ENCODE results near the gene CACNA1S.

CACNA1S gene

DNA sequence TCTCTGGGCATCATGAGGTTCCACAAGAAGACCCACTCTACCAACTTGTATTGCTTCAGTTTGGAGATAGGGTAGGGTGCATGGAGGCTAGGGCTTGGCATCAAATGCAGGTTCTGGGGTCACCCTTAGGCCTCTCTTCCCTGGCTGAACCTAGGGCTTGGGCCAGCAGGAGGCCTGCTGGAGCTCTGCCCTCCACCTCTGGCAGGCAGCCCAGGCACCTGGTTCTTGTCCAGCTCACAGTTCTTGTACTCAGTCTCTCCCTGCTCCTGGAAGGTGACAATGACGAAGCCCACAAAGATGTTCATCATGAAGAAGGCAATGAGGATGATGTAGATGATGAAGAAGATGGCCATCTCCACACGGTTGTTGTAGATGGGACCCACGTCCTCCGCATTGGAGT, 51.2 kb downstream of the CACNA1S start:
- DNase-seq, result no peak

DNA sequence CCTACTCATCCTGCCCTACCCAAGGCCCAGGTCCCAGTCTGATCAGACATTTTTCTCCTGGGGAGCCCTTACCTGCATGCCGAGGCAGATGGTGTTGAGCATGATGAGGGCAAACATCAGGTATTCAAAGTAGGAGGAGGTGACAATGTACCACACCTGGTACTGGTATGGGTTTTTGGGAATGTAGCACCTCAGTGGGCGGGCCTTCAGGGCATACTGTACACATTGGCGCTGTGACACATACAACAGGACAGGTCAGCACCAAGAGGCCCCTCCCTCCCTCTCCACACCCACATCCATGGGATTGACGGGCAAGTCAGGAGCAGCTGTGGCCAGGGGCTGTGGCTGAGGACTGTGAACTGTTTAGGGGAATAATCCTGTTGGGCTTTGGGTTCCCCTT, 51.6 kb downstream of the CACNA1S start:
- DNase-seq, result no peak

DNA sequence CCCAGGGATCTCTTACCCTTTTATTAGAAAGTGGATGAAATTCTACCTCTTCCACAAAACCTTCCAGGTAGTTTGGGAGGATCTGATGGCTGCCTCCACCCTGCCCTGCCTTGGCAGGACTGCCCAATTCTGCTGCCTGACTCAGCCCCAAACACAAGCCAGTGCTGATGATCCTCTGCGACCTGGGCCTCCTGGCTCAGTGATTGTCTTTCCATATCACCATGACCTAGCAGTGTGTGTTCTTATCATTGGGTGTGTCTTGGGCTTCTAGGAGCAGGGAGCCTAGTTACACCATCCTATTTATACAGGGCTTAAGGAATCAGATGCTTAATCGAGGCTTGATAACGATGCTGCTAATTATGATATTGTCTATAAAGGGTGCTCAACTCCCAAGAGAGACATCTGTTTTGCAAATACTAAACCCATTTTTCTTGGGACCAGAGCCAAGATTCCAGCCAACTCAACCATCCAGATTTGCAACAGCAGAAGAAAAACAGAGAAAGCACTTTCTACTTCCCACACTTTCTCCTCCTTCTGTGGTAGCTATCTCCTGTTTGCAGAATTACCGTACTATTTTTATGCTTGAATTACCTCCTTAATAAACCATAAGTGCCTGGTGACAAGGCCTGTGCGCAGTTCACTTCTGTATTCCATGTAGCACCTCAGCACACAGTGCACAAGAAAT, 52.2 kb downstream of the CACNA1S start:
- no peak for DNase-seq

DNA sequence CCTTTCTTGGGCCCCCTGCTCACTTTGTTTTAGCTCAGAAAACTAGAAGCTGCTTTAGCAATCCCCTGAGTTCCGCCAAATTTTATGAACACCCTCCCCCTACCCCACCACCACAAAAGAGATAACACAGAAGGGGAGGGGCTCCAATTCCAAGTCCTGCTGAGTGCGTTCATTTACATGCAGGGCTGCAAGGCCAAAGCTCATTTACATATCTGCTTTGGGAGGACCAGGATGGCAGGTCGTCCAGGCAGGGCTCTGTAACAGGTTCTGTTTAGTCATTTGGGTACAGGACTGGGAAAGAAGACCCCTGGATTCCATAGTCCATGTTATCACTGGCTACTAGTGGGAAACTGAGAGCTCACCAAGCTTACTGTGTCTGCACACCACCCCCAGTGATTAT, 52.8 kb downstream of the CACNA1S start:
- DNase-seq, result no peak

DNA sequence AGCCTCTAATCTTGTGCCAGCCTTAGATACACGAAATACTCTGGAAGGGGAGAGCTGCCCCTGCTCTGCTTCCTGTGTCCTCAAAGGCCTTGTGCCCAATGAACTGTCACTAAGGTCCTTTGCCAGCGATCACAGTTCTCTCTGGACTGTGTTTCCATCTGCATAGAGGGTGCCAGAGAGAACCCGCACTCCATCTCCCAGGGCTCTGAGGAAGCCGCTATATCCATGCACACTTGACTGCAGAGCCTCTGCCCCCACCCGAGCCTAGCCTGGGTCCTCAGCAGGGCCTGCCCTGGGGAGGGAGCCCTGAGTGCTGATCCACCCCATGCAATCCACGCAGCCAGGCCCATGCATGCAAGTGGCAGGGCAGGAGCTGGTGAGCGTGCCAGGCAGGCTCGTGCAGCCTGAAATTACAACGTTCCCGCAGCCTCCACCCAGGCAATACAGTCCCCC, 58.1 kb downstream of the CACNA1S start:
- DNase-seq, result no peak

DNA sequence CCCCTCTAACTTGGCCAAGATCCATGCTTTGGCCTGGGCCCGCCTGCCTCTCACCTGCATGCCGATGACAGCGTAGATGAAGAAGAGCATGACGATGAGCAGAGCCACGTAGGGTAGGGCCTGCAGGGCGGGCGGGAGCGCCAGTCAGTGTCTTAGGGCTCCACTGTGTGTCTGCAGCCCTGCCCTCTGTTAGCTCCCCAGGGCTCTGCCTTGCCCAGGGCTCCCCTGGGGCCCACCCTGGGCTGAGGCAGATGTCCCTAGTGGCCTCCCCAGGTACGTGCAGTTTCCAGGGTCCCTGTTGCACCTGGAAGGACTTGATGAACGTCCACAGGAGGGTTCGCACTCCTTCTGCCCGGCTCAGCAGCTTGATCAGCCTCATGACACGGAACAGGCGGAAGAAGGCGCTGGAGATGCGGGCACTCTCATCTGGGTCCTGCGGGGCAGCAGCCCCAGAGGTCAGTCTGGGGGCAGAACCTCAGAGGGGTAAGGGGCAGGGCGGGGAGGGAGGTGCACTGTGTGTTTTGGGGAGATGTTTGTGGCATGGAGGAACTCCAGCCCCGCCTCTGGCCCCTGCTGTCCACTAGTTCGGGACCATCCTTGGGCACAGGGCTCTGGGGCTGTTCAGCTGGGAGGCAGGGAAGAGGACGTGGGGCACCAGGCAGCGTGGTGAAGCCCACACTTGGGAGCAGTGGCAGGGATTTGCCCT, 58.9 kb downstream of the CACNA1S start:
- no peak for DNase-seq

DNA sequence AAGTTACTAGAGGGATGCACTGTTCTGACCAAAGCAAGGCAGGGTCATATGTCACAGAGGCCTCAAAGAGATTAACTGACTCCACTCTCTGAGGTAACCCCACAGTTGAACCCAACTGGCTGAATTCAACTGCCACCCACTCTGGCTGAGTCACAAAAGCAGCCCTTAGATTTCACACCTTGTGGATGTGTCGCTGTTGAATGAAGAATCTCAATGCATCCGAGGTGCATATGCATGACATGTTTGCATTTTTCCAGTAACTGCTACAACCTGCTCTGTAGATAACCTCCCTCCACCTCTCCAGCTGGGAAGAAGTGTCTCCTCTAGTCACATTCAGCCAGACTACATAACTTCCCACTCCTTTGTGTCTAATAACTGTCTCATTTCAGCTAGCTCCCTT, 60.8 kb downstream of the CACNA1S start:
- no peak for DNase-seq

DNA sequence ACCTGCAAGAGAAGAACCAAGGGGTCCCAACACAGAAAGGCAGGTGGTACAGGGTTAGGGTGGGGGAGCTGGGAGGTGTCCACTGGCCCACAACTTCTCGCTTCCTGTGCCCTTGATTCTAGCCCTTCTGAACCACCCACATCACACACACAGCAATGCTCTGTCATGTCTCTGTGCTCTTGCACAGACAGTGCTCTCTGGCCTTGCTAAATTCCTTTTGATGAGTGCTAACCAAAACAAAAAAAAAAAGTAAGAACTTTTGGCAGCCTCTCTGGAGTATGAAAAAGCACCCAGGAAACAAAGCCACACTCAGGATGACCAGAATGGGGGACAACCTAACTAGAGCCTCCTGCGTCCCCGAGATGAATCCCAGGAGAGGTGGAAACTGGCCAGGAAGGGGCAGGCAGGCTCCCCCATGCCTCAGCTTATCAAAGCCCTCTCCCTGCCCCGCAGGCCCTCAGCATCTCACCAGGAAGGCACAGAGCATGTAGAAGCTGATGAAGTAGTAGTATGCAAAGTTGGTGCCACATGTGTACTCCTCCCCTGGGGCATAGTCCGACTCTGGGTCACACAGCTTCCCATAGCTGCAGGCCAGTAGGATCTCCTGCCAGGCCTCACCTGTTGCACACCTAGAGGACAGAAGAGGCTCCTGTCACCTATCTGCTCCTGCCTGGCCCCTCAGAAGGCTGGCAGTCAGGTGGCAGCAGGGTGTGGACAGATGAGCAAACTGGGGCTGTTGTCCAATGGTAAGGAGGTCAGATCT, 61.5 kb downstream of the CACNA1S start:
- DNase-seq, result no peak

DNA sequence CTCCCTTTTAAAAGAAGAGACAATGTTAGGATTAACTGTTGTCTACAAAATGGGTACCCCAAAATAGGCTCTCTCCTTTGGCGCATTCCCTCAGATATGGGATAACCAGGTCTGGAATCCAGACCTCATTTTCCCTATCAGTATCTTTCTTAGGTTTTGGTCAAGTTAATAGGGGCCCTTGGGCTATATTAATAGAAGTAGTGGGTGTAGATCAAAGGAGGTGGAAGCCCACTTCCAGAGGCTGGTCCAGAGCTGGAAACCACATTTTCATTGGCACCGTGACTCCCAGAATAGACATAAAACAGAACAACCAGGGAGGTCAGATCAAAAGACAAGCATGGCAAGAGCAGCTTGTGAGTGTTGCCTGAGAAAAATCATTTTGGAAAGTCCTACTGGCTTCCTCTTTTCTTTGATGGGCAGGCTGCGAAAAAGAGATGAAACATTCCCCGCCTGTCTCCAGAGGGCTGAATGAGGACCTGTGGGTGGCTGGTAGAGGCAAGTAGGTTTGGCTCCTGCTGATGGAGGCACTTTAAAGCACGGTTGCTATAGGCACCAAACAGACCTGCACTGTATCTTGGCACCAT, 62.9 kb downstream of the CACNA1S start:
- DNase-seq, result no peak

DNA sequence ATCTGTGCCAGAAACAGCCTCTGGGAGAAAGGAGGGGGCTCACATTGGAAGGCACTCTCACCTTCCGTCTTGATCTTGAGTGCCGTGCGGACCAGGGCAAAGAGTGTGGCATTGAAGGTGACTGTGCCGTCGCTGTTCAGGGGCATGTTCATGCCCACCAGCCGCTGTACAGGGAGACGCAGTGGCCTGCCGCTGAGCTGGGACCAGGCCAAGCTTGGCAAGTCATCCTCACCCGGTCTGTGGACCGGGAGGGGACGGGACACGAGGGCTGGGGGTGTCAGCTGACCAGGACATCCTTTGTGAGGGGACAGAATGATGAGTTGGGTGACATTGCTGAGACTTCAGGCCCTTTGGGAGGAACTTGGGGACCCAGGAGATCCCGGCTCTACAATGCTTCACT, 63.7 kb downstream of the CACNA1S start:
- no peak for DNase-seq

DNA sequence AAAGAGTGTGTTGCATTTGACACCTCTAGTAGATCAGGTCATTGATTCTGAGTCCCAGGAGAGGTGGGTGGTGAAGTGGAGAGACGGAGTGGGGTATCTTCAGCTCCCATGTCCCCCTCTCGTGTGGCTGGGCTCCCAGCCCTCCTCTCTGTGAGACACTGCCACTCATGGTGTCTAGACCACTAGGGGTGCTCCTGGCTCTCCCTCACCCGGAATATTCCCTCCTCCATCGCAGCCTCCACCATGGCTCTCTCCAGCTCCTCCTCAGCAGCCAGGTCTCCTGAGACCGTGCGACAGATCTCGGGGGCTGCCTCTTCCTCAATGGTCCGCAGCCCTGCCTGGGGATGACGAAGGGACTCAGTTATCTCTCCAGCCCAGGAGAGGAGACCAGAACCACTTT, 68.1 kb downstream of the CACNA1S start:
- DNase-seq, result no peak

DNA sequence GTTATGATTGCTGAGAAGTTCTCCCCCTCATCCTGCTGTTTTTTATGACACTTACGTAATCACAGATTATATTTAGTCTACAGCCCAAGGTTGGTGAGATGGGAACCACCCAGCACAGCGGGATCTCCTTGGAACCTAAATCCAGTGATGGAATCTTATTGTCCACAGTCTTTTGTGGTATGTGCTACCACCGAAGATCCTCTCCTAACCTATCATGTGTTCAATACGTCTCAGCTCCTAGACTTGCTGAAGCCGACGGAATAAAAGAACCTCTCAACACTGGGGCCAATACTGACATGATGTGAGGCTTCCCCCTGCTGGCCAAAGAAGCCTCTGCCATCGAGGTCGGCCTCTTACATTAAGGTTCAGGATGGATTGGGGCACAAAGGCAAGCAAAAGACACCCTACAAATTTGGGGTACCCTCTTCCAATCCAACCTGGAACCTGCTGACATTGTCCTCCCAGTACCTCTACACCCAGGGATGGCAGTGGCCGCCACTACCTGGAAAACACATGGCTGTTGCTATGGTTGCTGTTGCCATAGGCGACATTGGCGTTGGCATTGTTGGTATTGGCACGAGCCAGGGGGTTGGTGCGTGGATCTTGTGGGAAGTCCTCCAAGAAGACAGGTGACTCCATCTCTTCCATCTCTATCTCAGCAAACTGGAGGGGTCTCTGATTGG, 69.3 kb downstream of the CACNA1S start:
- peak; percentile 71 to 76 for DNase-seq

DNA sequence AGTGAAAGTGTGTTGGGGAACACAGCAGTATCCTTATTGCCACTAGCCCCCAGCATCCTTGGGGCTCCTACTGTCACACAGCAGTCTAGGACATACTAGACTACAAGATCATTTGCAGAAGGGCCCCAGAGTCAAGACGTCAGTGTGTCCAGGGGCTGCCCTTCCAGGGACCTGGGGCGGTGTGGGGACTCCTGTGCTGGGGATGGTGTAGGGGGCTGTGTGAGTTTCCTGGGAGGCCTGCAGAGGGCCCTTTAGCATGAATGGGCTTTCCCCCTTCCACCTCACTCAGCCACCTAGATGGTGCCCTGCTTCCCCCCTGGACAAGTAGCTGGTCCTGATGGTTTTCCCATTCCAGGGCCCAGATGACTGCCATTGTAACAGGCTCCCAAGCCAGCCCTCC, 71.2 kb downstream of the CACNA1S start:
- DNase-seq, result no peak

DNA sequence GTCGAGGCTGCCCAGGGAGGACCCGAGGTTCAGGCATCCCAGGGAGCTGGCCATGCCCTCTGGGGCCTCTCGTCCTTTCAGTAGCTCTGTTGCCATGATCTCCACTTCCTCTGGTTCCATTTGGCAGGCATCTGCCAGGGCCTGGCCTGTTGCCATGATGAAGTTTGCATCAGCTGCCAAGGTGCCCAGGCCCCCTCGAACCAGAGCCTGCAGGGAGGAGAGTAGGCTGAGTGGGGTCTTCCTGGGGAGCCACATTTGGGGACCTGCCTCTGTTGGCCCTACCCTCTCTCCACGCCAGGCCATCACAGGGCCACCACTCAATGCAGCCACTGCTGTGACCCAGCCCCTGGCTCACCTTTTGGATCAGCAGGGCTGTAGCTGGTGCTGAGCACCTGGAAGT, 72.3 kb downstream of the CACNA1S start:
- DNase-seq, result no peak

DNA sequence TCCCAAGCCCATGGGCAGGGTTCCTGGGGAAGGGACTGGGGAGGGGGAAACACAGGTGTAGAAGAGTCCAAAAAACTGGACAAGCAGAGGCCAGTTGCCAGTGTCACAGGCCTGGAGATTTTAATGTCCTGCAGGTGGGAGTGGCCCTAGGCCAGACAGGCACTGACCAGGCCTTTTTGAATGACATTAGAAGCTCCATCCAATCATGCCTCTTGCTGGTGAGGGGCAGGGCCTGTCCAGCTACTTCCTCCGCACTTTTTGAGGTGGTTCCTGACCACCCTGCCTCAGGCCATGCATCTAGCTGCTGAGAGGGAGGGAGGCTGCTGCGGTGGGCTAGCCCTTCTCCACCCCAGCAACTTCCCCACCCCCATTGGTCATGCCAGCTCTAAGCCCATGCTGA, 72.8 kb downstream of the CACNA1S start:
- DNase-seq, result no peak

DNA sequence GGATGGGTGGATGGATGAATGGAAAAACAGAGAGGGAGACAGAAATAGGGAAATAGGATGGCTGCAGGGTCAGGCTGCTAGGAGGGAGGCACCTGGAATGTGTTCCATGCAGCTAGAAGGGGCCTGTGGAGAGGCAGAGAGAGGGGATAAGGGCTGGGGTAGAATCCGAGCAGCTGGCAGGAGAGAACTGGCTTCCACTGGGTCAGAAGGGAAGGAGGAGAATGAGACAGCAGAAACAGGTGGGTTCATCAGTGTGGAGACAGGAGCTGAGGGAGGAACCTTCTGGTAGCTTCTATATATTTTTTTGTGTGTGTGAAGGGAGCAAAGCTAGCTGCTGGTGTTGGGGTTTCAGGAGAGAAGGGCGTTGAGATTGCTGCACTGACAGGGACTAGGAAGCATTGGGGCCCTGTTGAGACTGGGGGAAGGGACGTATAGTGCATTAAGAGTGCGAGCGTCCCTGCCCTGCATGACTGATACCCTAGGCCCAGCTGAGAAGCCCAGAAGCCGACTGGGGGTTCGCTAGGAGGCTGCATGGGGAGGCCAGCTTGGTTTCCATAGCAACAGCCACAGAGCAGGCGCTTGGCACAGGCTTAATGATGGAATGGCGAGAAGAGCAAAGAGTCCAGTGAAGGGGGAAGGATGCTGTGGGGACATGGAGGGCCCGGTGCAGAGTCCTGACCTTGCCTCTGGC, 73.9 kb downstream of the CACNA1S start:
- DNase-seq, result no peak

DNA sequence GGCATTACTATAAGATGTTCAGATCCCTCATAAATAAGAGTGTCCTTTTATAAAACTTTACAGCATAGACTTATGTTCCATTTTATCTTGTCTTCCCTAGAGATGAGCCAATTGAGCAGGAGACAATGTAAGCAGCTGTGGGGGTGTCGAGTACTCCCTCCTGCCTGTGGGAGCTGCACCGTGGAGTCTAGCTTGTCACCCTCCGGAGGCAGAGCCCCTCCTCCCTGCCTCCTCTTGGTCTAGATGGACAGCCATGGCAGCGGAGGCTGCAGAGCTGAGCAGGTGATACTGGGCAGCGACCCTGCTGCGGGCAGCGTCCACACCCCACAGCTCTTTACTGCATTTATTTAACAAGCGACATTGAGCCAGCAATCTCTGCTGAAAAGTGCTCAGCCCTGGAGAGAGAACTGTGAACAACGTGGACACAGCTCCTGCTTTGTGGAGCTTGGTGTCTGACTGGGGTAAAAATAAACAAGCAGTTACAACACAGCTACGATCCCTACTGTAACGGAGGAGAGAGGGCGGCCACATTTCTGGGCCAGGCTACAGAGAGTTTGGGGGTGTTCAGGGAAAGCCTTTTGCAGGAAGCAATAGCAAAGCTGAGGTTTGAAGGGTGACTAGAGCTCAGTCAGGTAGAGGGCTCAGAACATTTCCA, 75.9 kb downstream of the CACNA1S start:
- DNase-seq, result no peak

DNA sequence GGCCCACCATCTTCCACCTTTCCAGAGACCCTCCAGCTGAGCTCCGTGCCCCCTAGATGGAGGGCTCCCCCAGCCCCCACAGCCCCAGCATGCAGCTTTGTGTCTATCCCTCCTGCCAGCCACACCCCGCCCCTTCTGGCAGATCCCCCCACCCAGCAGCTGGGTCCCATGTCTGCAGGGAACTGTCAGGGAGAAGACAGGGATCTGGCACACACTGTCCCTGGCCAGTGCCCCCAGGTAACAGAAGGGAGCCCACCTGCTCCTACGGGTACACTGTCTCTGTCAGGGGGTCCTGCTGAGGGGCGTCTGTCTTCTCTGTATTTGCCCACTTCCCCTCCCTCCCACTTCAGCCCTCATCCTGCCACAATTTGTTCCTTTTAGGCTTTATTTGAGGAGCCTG, 77.6 kb downstream of the CACNA1S start:
- DNase-seq, result no peak

DNA sequence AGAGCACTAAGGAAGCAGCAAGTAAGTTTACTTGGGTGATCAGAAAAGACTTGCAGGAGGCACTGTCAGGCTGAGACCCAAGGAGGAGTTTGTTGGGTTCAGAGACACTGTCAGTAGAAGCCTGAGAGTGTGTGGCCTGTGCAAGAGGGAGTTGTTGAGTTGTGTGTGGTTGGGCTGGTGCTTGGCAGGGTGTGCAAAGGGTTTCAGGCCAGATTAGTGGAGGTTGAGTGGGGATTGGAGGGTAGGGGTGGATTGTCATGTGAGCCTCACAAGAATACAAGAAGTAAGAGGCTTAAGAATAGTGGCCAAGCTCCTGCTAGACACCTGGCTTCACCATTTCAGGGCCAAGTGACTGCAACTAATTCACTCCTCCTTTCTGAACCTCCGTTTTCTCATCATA, 79.8 kb downstream of the CACNA1S start:
- no peak for DNase-seq

DNA sequence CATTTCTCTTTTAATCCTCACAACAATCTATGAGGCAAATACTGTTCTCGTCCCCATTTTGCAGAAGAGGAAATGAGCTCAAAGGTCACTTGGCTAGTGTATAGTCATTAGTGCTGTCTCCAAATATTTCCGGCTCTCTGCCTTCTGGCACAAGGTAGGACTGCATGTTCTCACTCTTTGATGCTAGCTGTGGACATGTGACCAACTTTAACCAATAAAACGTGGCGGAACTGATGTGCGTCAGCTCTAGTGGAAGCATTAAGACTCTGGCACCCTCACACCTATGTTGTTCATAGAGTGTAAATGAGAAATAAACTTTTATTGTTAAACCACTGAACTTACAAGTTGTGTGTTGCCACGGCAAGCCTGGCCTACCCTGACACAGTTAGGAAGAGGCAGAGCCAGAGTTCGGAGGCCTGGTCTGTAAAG, 83.8 kb downstream of the CACNA1S start:
- DNase-seq, result no peak

DNA sequence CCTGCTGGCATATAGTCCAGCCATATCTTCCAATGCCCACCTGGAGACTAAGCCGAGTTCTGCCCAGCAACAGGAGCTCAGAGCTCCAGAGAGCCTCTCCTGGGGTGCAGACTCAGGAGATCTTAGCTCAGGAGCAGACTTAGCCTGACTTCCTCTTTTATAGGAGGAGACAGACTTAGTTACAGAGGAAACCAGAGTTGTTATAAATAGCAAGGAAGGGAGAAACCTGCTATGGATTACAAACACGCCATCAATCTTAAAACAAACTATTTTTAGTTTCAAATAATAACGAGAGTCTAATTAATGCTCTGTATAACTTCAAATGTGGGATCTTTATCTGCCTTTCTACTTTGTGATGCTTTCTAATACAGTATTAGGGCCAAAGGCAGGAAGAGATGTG, 85.4 kb downstream of the CACNA1S start:
- DNase-seq, result no peak

DNA sequence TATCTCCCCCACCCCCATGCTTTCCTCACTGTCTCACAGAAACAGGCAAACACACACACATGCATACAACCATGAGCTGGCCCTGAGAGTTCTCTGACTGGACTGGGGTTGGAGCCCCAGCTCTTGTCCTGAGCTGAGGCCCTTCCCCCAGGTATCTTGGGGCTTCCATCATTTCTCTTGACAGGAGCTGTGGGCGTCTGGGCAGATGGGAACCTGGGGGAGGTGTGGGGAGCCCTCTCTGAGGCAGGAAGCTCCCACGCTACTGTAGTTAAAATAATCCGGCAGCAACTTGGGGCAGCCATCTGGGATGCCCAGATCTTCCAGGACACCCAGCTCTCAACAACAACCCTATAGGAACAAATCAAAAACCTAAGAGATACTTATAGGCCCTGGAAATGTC, 86.0 kb downstream of the CACNA1S start:
- no peak for DNase-seq
